GM23338 (cell line): ENCODE data around the gene GOLM1. TPM values are rescaled to one million over a fixed set of nuclear protein-coding genes. Genes with fewer than 3 reads are reported as not detected.

Experiments
- ATAC-seq: fragments of 200-7000 bp; cut with Tn5 transposase; 3 replicates; pipeline ENCODE4 v1.9.1; 2020
- DNase-seq: peaks from one replicate; pipeline ENCODE4 v3.0.0-alpha.2; 2015; ENCODE audit warnings: low spot score
- H2AFZ ChIP-seq: fragments of 200-600 bp; sonication (generic); 2 replicates; pipeline ENCODE4 v1.8.0; 2016; ENCODE audit warnings: antibody characterized with exemption, mild to moderate bottlenecking, moderate library complexity
- H3F3A ChIP-seq: fragments of 200-600 bp; sonication (generic); replicated peaks from 2 replicates; pipeline ENCODE4 v1.8.0; 2017; ENCODE audit warnings: antibody characterized with exemption, mixed run types, low read depth
- H3K27ac ChIP-seq: fragments of 200-600 bp; sonication (generic); 2 replicates; pipeline ENCODE4 v1.6.1; 2016; ENCODE audit warnings: low read depth
- H3K27me3 ChIP-seq: fragments of 200-600 bp; sonication (generic); 2 replicates; pipeline ENCODE4 v1.8.0; 2016; ENCODE audit warnings: mild to moderate bottlenecking, mixed run types, moderate library complexity; ENCODE audit not compliant: insufficient read depth
- H3K36me3 ChIP-seq: fragments of 200-600 bp; sonication (generic); 2 replicates; pipeline ENCODE4 v1.8.0; 2016; ENCODE audit warnings: mild to moderate bottlenecking; ENCODE audit not compliant: insufficient read depth
- H3K4me1 ChIP-seq: fragments of 200-600 bp; sonication (generic); 2 replicates; pipeline ENCODE4 v1.8.0; 2016; ENCODE audit warnings: mild to moderate bottlenecking, moderate library complexity; ENCODE audit not compliant: insufficient read depth
- H3K4me2 ChIP-seq: fragments of 200-600 bp; sonication (generic); 2 replicates; pipeline ENCODE4 v1.7.1; 2017; ENCODE audit warnings: mixed run types
- H3K4me3 ChIP-seq: fragments of 200-600 bp; sonication (generic); 2 replicates; pipeline ENCODE4 v1.6.1; 2016; ENCODE audit warnings: mixed run types
- H3K79me2 ChIP-seq: fragments of 200-600 bp; sonication (generic); replicated peaks from 2 replicates; pipeline ENCODE4 v1.8.0; 2017; ENCODE audit warnings: mild to moderate bottlenecking; ENCODE audit not compliant: insufficient read depth
- H3K9me2 ChIP-seq: fragments of 200-600 bp; sonication (generic); 2 replicates; pipeline ENCODE4 v1.8.0; 2017; ENCODE audit not compliant: insufficient read depth
- H4K20me1 ChIP-seq: fragments of 200-600 bp; sonication (generic); replicated peaks from 2 replicates; pipeline ENCODE4 v1.8.0; 2017; ENCODE audit warnings: mild to moderate bottlenecking; ENCODE audit not compliant: insufficient read depth
- H3K27ac Mint-ChIP-seq: 2 replicates; pipeline ENCODE4 v1.8.0; 2020; ENCODE audit warnings: inconsistent platforms, mild to moderate bottlenecking, moderate library complexity, mixed read lengths
- H3K27me3 Mint-ChIP-seq: 3 replicates; pipeline ENCODE4 v1.8.0; 2022; ENCODE audit warnings: low read depth, mild to moderate bottlenecking, moderate library complexity, mixed read lengths, inconsistent platforms; ENCODE audit not compliant: insufficient read depth, poor library complexity
- H3K36me3 Mint-ChIP-seq: 3 replicates; pipeline ENCODE4 v1.8.0; 2021; ENCODE audit warnings: low read depth, mild to moderate bottlenecking, inconsistent platforms, moderate library complexity, mixed read lengths
- H3K4me1 Mint-ChIP-seq: 3 replicates; pipeline ENCODE4 v1.8.0; 2020; ENCODE audit warnings: mild to moderate bottlenecking, inconsistent platforms, mixed read lengths
- H3K4me3 Mint-ChIP-seq: 3 replicates; pipeline ENCODE4 v1.8.0; 2021; ENCODE audit warnings: moderate library complexity, mild to moderate bottlenecking, inconsistent platforms, mixed read lengths
- H3K9me3 Mint-ChIP-seq: 3 replicates; pipeline ENCODE4 v1.8.0; 2020; ENCODE audit warnings: moderate library complexity, mild to moderate bottlenecking, inconsistent platforms, mixed read lengths
- EZH2 ChIP-seq: fragments of 200-600 bp; sonication (generic); IDR thresholded peaks from one replicate; pipeline ENCODE4 v1.8.0; 2017; ENCODE audit warnings: antibody characterized with exemption, mild to moderate bottlenecking, low read depth; ENCODE audit not compliant: unreplicated experiment
- NANOG ChIP-seq: IDR thresholded peaks from 2 replicates; pipeline ENCODE4 v1.6.1; 2016; ENCODE audit warnings: antibody characterized with exemption, borderline replicate concordance
- POLR2AphosphoS5 ChIP-seq: IDR thresholded peaks from 2 replicates; pipeline ENCODE4 v1.6.1; 2016; ENCODE audit warnings: antibody characterized with exemption, low read depth
- STAT1 ChIP-seq: IDR thresholded peaks from one replicate; pipeline ENCODE4 v1.6.1; 2016; ENCODE audit warnings: antibody characterized with exemption; ENCODE audit not compliant: unreplicated experiment
- ZNF462 ChIP-seq: fragments of 250-450 bp; sonication (Bioruptor Pico); IDR thresholded peaks from 2 replicates; pipeline ENCODE4 v1.5.0; 2020; ENCODE audit warnings: mild to moderate bottlenecking, moderate library complexity
- polyA plus RNA-seq: library from polyadenylated mRNA; unstranded; fragments of >200 nt; fragmentation: Nextera tagmentation; extraction: Ambion mirVana; gene quantifications from 2 replicates; pipeline ENCODE4 v1.2.1, GENCODE V29; 2016
- total RNA-seq: library from RNA; depleted of rRNA; stranded (reverse); fragments of >200 nt; shearing (Covaris generic); gene quantifications from 2 replicates; pipeline ENCODE4 v1.2.3, GENCODE V29; 2014

Gene GOLM1
- total and polyA plus RNA-seq, 2 experiments from 2014 or later, result 58.3 to 92.4 TPM

- no peak for TF ChIP-seq ZNF462
- TF ChIP-seq POLR2AphosphoS5, result no peak
- no peak for TF ChIP-seq NANOG
- TF ChIP-seq EZH2, result no peak
- no peak for TF ChIP-seq STAT1
These were observed 1.7 kb downstream of the GOLM1 start (continued) for GRCh38 chr9:86097510-86098224.

DNA sequence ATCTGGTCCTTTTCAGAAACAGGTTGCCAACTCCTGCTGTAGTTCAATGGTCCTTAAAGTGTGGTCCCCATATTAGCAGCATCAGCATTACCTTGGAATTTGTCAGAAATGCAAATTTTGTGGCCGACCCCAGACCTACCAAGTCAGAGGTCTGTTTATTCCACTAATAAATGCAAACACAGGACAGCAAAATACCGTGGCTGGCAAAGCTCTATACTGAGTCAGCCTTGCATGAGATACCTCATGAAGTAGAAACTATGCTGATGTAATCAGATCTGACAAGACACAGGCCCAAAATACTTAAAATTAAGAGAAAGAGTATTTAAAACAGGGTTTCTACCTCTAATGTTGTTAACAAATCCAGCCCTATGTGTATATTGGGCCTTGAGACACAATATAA is 3.0 kb downstream of the GOLM1 start:
- TF ChIP-seq STAT1 (no peak), NANOG (no peak)
- peaks cover 76% of the 10 kb centered on the region for H3K79me2 ChIP-seq
- H3K27ac ChIP-seq, result no peak overlapping the region
- H2AFZ ChIP-seq, result no peak overlapping the region
- H3K27me3 ChIP-seq, result peaks cover 29% of the 10 kb centered on the region
- ATAC-seq, result no peak
- Mint-ChIP-seq H3K9me3 (no peaks in the 10 kb centered on the region; the same call in 2 of the 3 replicates), H3K4me1 (peaks cover 37% of the 10 kb centered on the region), H3K4me3 (no peak overlapping the region), H3K27ac (no peak overlapping the region), H3K27me3 (peaks cover 15% of the 10 kb centered on the region), H3K36me3 (peaks cover 12% of the 10 kb centered on the region; the same call in 2 of the 3 replicates)
- no peaks in the 10 kb centered on the region for H3K9me2 ChIP-seq
- no peaks in the 10 kb centered on the region for H3K36me3 ChIP-seq
- DNase-seq, result no peak
- H3F3A ChIP-seq, result peaks cover 8% of the 10 kb centered on the region; the same call in 1 of the 2 replicates
- H4K20me1 ChIP-seq, result no peaks in the 10 kb centered on the region; the same call in none of the 2 replicates
- H3K4me3 ChIP-seq, result no peak overlapping the region
- no peak overlapping the region for H3K4me2 ChIP-seq
- H3K4me1 ChIP-seq, result peaks cover 33% of the 10 kb centered on the region
